HG02840 (cell line): ENCODE data around the gene FRS2.
"Not testable (repeated sequence)": the region's sequence is repeated elsewhere in the genome, so short reads cannot be mapped to it uniquely, and the experiment has no call there.

Experiments
- ATAC-seq: cut with Tn5 transposase; IDR thresholded peaks from one replicate; pipeline ENCODE4 v1.9.1; 2021; ENCODE audit warnings: mild to moderate bottlenecking, moderate library complexity, moderate number of reproducible peaks; ENCODE audit not compliant: unreplicated experiment, low FRiP score

FRS2 gene

GRCh38 chr12:69570000-69570516 lies 99.9 kb downstream of the FRS2 start:
- no peak for ATAC-seq

- ATAC-seq = no peak
Measured at GRCh38 chr12:69570545-69571399, 100.6 kb downstream of the FRS2 start.

GRCh38 chr12:69575346-69575745 lies 105.2 kb downstream of the FRS2 start:
- ATAC-seq = no peak

- ATAC-seq = no peak
Measured at GRCh38 chr12:69578283-69578682, 108.1 kb downstream of the FRS2 start.

- ATAC-seq = no peak
Measured at GRCh38 chr12:69579029-69579428, 108.8 kb downstream of the FRS2 start.

- no peak for ATAC-seq
Measured at GRCh38 chr12:69580074-69580473, 109.9 kb downstream of the FRS2 start.

GRCh38 chr12:69583203-69583602 lies 113.0 kb downstream of the FRS2 start:
- no peak for ATAC-seq

- peak; percentile 98 for ATAC-seq
Measured at GRCh38 chr12:69585189-69586062, 115.2 kb downstream of the FRS2 start, which contains the start of gene CCT2. Gene CCT2 (plus strand): TSS chr12:69585459. CDS start chr12:69585522, 63 bp downstream.

GRCh38 chr12:69588527-69588926 lies 118.3 kb downstream of the FRS2 start:
- no peak for ATAC-seq

- ATAC-seq = no peak
Measured at GRCh38 chr12:69589082-69589481, 118.9 kb downstream of the FRS2 start.

GRCh38 chr12:69595689-69596088 lies 125.5 kb downstream of the FRS2 start:
- no peak for ATAC-seq

- no peak for ATAC-seq
Measured at GRCh38 chr12:69598174-69598753, 128.1 kb downstream of the FRS2 start.

GRCh38 chr12:69600804-69601203 lies 130.6 kb downstream of the FRS2 start:
- no peak for ATAC-seq

- no peak for ATAC-seq
Measured at GRCh38 chr12:69601962-69602685, 131.9 kb downstream of the FRS2 start.

GRCh38 chr12:69602954-69603353 lies 132.8 kb downstream of the FRS2 start:
- no peak for ATAC-seq

GRCh38 chr12:69603556-69603955 lies 133.4 kb downstream of the FRS2 start:
- not testable (repeated sequence) for ATAC-seq

GRCh38 chr12:69604275-69604674 lies 134.1 kb downstream of the FRS2 start:
- not testable (repeated sequence) for ATAC-seq

GRCh38 chr12:69608114-69608513 lies 137.9 kb downstream of the FRS2 start:
- ATAC-seq = no peak

- ATAC-seq = no peak
Measured at GRCh38 chr12:69610126-69610525, 139.9 kb downstream of the FRS2 start.

- ATAC-seq = no peak
Measured at GRCh38 chr12:69610729-69611128, 140.5 kb downstream of the FRS2 start, which contains the start of gene LRRC10. Gene LRRC10 (minus strand): TSS chr12:69610907. CDS start chr12:69610838, 69 bp downstream.
